Hippocampal formation (tissue), 2 donors: ENCODE results near the gene TNC.
"Not testable (repeated sequence)": the region's sequence is repeated elsewhere in the genome, so short reads cannot be mapped to it uniquely, and the experiment has no call there.

Experiments
- DNase-seq, 2 donors: peaks; one replicate each; lab custom pipeline; 2025; lab: John Stamatoyannopoulos, UW

The TNC gene

DNA sequence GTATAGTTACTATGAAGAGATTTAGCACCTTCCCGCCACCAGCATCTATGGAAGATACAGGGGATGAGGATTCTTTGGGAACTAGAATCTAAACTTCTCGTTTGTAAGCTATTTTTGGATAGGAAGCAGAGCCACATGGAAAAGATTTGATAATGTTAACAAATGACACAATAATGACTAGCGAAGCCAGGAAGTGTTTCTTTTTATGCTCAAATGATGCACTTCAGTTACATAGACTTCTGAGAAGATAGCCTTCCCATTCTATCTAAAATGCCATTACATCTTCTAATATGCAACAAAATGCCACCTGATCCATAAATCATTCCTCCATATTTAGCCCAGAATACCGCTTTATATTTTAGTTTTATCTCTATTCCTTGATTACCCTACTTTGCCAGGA, 17.0 kb upstream of the TNC start:
- DNase-seq = no peak

- no peak for DNase-seq
Measured at GRCh38 chr9:115133649-115134048, 15.7 kb upstream of the TNC start.

GRCh38 chr9:115132648-115133047, 14.7 kb upstream of the TNC start:
- DNase-seq = no peak

DNA sequence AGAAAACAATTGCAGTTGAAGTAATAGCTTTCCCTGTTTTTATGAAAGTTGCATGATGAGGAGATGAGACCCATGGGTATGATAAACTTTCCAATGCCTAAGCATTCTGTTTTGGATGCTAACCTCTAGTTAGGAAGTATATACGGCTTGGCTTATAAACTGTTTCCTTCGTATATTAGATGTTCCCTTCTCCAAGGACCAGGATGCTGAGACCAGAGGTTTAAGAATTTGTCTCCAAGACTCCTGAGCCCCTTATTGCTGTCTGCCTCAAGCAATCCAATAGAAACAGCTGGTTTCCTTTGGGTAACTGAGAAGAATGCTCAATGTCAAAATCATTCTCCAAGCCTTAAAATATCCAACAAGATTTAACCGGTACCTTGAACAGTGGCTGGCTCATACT, 12.2 kb upstream of the TNC start:
- DNase-seq = no peak

- DNase-seq = not testable (repeated sequence)
Measured at GRCh38 chr9:115128726-115129125, 10.8 kb upstream of the TNC start.

DNA sequence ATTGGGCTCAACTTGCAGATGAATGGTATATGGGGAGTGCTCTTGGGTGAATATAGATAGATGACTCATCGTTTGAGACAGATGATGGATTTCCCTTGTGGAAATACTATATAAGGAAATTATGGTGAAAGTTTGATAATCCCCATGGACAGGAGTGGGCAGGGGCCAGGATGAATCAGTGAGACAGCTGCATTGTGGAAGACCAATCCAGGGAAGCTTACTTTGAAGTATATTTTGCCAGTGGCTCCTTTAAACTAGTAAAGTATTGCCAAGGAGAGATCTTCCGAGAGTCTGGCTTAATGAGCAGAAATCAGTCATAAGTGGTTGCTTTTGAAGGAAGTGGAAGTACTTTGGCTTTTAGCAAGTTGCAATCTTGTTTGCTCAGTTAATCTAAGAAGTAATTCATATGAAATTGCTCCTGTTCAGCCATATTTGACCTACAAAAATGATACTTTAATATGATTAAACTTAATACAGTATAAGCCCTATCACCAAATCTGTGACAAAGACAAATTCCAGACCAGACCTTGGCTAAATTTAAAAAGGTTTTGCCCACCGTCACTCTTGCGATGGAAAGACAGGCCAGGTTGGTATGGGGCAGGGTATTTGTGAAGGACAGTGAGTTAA, 9.3 kb upstream of the TNC start:
- DNase-seq = no peak

DNA sequence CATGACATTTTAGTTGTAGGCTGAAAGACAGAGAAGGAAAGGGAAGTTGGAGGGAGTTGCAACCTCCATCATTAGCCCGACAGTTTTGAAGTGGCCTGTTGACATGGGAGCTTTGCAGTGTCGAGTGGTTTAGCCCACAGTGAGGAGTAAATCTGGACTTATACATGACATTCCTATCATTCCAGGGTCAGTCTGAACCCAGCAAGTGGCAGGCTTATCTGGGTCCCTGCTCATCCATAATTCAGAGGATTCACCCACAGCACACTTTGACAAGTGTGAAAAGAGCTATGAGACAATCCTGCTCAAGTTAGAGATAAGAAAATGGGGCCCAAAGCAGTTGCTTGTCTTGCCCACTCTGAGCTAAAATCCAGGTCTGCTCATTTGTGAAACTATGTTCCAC, 8.4 kb upstream of the TNC start:
- no peak for DNase-seq

- no peak for DNase-seq
Measured at GRCh38 chr9:115122937-115123336, 5.0 kb upstream of the TNC start.

DNA sequence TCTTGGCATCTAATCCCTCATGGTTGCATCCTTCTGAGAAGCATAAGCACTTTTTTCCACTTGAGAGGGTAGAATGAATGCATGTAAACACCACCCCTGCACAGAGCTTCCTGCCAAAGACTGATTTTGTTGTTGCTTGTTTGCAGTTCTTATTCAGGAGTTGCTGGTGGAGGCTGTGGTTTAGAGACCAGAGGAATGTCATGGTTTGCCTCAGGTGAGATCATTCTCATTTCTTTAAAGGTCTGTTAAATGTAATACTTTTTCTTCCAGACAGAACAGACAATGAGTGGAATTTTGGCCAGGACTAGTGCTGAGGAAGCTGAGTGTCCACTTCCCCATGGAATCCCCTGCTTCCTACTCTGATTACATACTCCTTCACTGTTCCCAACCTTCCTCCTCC, 3.2 kb upstream of the TNC start:
- no peak for DNase-seq

DNA sequence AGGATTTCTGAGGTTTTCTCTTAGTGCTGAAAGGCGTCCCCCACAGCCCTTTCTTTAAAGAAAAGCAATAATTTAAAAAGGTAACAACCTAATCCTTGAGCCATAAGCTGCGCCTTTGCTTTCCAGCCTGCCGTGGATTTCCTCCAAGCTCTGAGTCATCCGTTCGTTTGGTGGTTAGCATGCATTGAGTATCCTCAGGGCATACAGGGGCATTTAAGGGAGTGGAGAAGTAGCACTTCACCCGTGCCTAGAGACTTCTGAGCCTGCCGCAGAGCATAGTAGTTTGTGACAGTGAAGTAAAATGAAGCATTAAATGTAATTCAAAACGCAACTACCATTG, 892 bp upstream of the TNC start:
- no peak for DNase-seq

GRCh38 chr9:115116421-115117284, 1.3 kb downstream of the TNC start:
- no peak for DNase-seq

- DNase-seq = no peak
Measured at GRCh38 chr9:115115924-115116323, 2.0 kb downstream of the TNC start.

DNA sequence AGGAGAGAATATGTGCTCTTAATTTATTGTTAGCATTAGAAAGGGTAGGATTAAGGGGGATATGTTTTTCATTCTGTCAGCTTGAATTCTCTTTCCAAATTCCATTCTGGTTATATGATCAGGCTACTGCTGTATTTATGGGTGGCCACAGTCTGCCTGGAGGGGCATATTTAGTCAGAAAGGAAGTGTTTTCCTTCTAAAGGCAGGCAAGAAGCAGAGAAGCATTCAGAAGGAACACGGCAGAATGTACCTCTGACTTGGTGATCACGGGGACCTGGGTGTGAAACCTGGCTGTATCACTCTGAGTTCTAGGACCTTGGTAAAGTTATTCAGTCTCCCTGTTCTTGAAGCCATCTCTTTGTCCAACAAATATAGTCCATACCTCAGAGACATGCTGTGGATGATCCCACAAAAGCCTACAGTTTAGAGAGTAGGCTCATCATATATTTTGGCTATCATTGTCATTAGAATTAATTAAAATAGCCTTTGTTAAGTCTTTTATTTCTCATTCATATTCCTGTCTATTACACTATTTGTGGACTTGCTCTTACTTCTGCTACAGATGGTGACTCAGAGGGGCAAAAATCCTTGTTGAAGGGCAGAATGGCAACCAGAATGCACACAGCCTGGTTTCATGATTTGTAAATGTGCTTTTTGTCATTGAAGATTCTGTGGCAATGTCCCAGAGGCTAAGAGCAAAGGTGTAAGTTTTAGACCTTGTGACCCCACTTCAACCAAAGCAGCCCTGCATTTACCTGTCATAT, 2.7 kb downstream of the TNC start:
- no peak for DNase-seq

DNA sequence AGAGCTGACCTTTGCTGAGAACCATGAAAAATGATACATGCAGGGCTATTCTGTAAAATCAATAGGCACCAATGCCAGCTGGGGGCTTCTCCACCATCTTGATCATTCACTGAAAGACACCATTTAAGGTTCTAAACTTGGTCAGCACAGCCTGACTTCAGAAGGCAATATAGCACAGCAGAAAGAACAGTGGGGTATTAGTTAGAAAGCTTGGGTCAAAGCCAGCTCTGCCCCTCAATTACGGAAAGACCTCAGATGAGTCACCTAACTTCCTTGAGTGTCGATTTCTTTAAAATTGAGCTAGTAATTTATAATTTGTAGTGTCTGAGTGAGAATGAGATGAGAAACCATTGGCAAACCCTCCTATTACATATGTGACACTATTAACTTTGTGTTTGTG, 3.4 kb downstream of the TNC start:
- DNase-seq = no peak

GRCh38 chr9:115114084-115114483, 3.9 kb downstream of the TNC start:
- DNase-seq = no peak

DNA sequence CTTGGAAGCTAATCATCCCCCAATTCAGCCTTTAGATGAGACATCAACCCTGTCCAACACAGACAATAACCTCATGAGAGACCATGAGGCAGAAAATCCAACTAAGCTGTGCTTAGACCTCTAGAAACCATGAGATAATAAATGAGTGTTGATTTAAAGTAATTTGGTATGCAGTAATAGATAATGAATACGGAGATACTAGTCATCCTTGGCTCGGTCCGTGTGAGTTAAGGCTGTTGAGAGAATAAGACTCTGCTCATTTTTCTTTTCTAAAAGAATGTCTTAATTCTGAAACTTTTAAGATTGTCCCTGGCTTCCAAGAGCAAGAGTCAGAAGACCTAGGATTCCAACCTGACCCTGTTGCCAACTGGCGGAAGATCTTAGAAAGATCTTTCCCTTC, 6.1 kb downstream of the TNC start:
- DNase-seq = no peak

GRCh38 chr9:115109486-115109885, 8.5 kb downstream of the TNC start:
- no peak for DNase-seq

GRCh38 chr9:115107701-115108100, 10.3 kb downstream of the TNC start:
- DNase-seq = no peak

DNA sequence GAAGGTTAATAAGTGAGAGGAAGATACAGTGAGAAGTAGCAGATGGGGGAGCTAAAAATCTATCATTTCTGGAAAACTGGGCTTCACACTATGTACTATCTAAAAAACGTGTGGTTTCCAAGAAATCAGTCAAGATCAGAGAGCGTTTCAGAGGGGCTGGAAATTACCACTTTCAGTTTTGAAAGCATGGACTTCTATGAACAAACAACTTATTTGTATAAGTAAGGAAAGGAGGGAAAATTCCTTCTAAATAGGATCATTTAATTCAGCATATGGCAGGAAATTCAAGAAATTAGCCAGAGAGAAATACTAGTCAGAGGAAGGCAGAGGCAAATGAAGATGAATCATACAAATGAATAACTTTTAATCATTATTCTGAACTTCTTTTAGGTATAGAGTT, 11.3 kb downstream of the TNC start:
- no peak for DNase-seq

- no peak for DNase-seq
Measured at GRCh38 chr9:115106001-115106400, 12.0 kb downstream of the TNC start.

- DNase-seq = no peak
Measured at GRCh38 chr9:115104908-115105307, 13.0 kb downstream of the TNC start.

DNA sequence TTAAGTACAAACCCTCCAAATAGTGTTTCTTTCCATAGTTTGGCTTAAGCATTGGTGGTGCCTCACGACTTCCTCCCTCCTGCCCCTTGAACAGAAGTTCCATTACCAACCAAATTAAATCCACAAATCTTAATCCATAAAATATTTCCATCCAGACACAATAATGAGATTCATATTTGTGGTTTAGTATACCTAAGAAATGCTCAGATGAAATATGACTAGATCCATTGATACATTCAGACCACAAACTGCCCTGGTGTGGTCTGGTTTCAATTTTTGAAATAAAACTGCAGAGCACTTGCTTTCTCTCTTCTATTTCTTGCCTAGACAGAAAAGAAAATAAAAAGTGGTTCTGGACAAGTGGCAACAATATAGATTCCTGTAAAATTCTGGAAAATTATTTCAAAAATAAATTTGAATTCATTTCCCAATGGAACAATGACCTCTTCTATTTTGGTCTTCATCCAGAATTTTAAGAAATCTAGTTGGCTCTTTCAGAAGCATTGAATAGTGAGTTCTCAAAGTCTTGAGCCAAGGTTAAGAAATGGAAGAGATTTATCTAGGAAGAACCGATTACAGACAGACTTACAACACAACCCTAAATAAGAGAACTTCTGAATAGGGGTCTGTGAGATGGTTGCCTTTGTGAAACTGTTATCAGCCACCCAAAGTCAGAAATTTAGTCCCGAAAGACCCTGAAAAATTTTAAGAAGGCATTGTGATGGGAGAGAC, 14.0 kb downstream of the TNC start:
- DNase-seq = no peak
